HL-60 (cell line): ENCODE data around the gene NMT2.

Source experiments
- DNase-seq, 2 experiments: peaks; one replicate each; pipeline ENCODE4 v3.0.0-alpha.2; 2010 to 2020; ENCODE audit warnings: low read depth in 1 of 2, low spot score in 1 of 2
- H3K27ac ChIP-seq: fragments of 250-450 bp; sonication (Bioruptor Pico); replicated peaks from 2 replicates; pipeline ENCODE4 v1.5.1; 2020; ENCODE audit warnings: mild to moderate bottlenecking, moderate library complexity
- H3K27me3 ChIP-seq: fragments of 250-450 bp; sonication (Bioruptor Pico); 2 replicates; pipeline ENCODE4 v1.5.1; 2021; ENCODE audit warnings: mild to moderate bottlenecking, moderate library complexity; ENCODE audit not compliant: insufficient read depth, poor library complexity, severe bottlenecking
- H3K4me3 ChIP-seq: replicated peaks from 2 replicates; pipeline ENCODE4 v1.5.1; 2011; ENCODE audit warnings: mild to moderate bottlenecking, control low read depth, low read length; ENCODE audit not compliant: insufficient read depth
- CTCF ChIP-seq: IDR thresholded peaks from one replicate; pipeline ENCODE4 v1.5.1; 2011; ENCODE audit warnings: low read length, control low read depth, inconsistent platforms; ENCODE audit not compliant: insufficient read depth
- GABPA ChIP-seq: IDR thresholded peaks from 2 replicates; pipeline ENCODE4 v1.6.1; 2012; ENCODE audit warnings: low read depth
- POLR2AphosphoS5 ChIP-seq: IDR thresholded peaks from 2 replicates; pipeline ENCODE4 v1.6.1; 2012; ENCODE audit warnings: low read depth
- REST ChIP-seq: IDR thresholded peaks from 2 replicates; pipeline ENCODE4 v1.6.1; 2012; ENCODE audit warnings: low read depth; ENCODE audit not compliant: insufficient replicate concordance
- SPI1 ChIP-seq: IDR thresholded peaks from 2 replicates; pipeline ENCODE4 v1.6.1; 2012; ENCODE audit warnings: low read depth, mild to moderate bottlenecking, borderline replicate concordance

The NMT2 gene

GRCh38 chr10:15113766-15114165, 54.7 kb downstream of the NMT2 start:
- Histone ChIP-seq H3K27me3 (no peaks in the 10 kb centered on the region), H3K27ac (no peak overlapping the region), H3K4me3 (no peak overlapping the region)
- no peak for DNase-seq
- TF ChIP-seq POLR2AphosphoS5 (no peak), CTCF (no peak), SPI1 (no peak), REST (no peak), GABPA (no peak)

GRCh38 chr10:15112657-15113056, 55.8 kb downstream of the NMT2 start:
- DNase-seq: no peak
- H3K4me3 ChIP-seq: no peak overlapping the region

More at GRCh38 chr10:15112657-15113056, 55.8 kb downstream of the NMT2 start:
- TF ChIP-seq CTCF (no peak), SPI1 (no peak), GABPA (no peak), REST (no peak), POLR2AphosphoS5 (no peak)
- Histone ChIP-seq H3K27ac (no peak overlapping the region), H3K27me3 (no peaks in the 10 kb centered on the region)
